Hepatocyte (in vitro differentiated cells): Measurements from ENCODE around the gene PRSS38. TPM values are rescaled to one million over a fixed set of nuclear protein-coding genes. Genes with fewer than 3 reads are reported as not detected.

ENCODE experiments used
- DNase-seq: peaks from one replicate; pipeline ENCODE4 v3.0.0-alpha.2; 2016; ENCODE audit warnings: low spot score
- H2AFZ ChIP-seq: fragments of 200-600 bp; sonication (generic); 2 replicates; pipeline ENCODE4 v1.6.0; 2016; ENCODE audit warnings: antibody characterized with exemption, mild to moderate bottlenecking
- H3K27ac ChIP-seq: fragments of 200-600 bp; sonication (generic); 2 replicates; pipeline ENCODE4 v1.5.1; 2016; ENCODE audit warnings: mild to moderate bottlenecking
- H3K27me3 ChIP-seq: fragments of 200-600 bp; sonication (generic); 2 replicates; pipeline ENCODE4 v1.6.1; 2016
- H3K36me3 ChIP-seq: fragments of 200-600 bp; sonication (generic); replicated peaks from 2 replicates; pipeline ENCODE4 v1.5.1; 2016; ENCODE audit warnings: low read depth; ENCODE audit not compliant: insufficient read depth
- H3K4me1 ChIP-seq: fragments of 200-600 bp; sonication (generic); 2 replicates; pipeline ENCODE4 v1.5.1; 2016; ENCODE audit warnings: mild to moderate bottlenecking, moderate library complexity; ENCODE audit not compliant: insufficient read depth
- H3K4me2 ChIP-seq: fragments of 200-600 bp; sonication (generic); 2 replicates; pipeline ENCODE4 v1.6.0; 2016
- H3K4me3 ChIP-seq: fragments of 200-600 bp; sonication (generic); 2 replicates; pipeline ENCODE4 v1.5.1; 2016; ENCODE audit warnings: mild to moderate bottlenecking
- H3K79me2 ChIP-seq: fragments of 200-600 bp; sonication (generic); 2 replicates; pipeline ENCODE4 v1.6.0; 2017; ENCODE audit warnings: mild to moderate bottlenecking
- H3K9me2 ChIP-seq: fragments of 200-600 bp; sonication (generic); replicated peaks from 2 replicates; pipeline ENCODE4 v1.6.0; 2017; ENCODE audit warnings: mild to moderate bottlenecking; ENCODE audit not compliant: insufficient read depth
- H3K9me3 ChIP-seq: fragments of 200-600 bp; sonication (generic); 2 replicates; pipeline ENCODE4 v1.5.1; 2016; ENCODE audit warnings: low read depth, mild to moderate bottlenecking
- H4K20me1 ChIP-seq: fragments of 200-600 bp; sonication (generic); 2 replicates; pipeline ENCODE4 v1.6.0; 2016; ENCODE audit warnings: mild to moderate bottlenecking; ENCODE audit not compliant: insufficient read depth, poor library complexity, severe bottlenecking
- CTCF ChIP-seq: fragments of 200-600 bp; sonication (generic); IDR thresholded peaks from 2 replicates; pipeline ENCODE4 v1.5.1; 2016; ENCODE audit warnings: antibody characterized with exemption, mild to moderate bottlenecking; ENCODE audit not compliant: poor library complexity
- EZH2 ChIP-seq: fragments of 200-600 bp; sonication (generic); IDR thresholded peaks from 2 replicates; pipeline ENCODE4 v1.6.1; 2016; ENCODE audit warnings: antibody characterized with exemption, mild to moderate bottlenecking, borderline replicate concordance
- EZH2phosphoT487 ChIP-seq: fragments of 200-600 bp; sonication (generic); IDR thresholded peaks from one replicate; pipeline ENCODE4 v1.6.1; 2018; ENCODE audit warnings: antibody characterized with exemption, mild to moderate bottlenecking, low read depth, moderate library complexity; ENCODE audit not compliant: unreplicated experiment, severe bottlenecking
- WGBS: methylation state at CpG from one replicate; pipeline ENCODE4 v1.1.6; 2016; ENCODE audit warnings: low lambda C conversion rate; ENCODE audit errors: missing lambda C conversion rate; 5-methylcytosine and 5-hydroxymethylcytosine counted together
- polyA plus RNA-seq: library from polyadenylated mRNA; unstranded; fragments of >200 nt; fragmentation: Nextera tagmentation; extraction: Ambion mirVana; gene quantifications from 2 replicates; pipeline ENCODE4 v1.2.1, GENCODE V29; 2016
- total RNA-seq: library from RNA; depleted of rRNA; stranded (reverse); fragments of >200 nt; gene quantifications from 2 replicates; pipeline ENCODE4 v1.2.3, GENCODE V29; 2014

Gene PRSS38
- total and polyA plus RNA-seq, 2 experiments from 2014 or later: not detected

GRCh38 chr1:227769047-227769935 lies 46.2 kb upstream of the PRSS38 start:
- peaks cover 16% of the 10 kb centered on the region for H4K20me1 ChIP-seq
- H3K4me2 ChIP-seq: no peak overlapping the region
- H3K79me2 ChIP-seq: peaks cover under 1% of the 10 kb centered on the region
- H3K27ac ChIP-seq: no peak overlapping the region
- H3K36me3 ChIP-seq: peaks cover 3% of the 10 kb centered on the region
- H3K27me3 ChIP-seq: no peaks in the 10 kb centered on the region
- DNase-seq: no peak
- H3K4me3 ChIP-seq: no peak overlapping the region
- H2AFZ ChIP-seq: no peak overlapping the region
- TF ChIP-seq EZH2 (no peak), EZH2phosphoT487 (no peak), CTCF (no peak)
- no peaks in the 10 kb centered on the region for H3K9me2 ChIP-seq
- WGBS: 83% methylated on average over 20 of the region's 20 CpGs
- no peaks in the 10 kb centered on the region for H3K4me1 ChIP-seq
- no peaks in the 10 kb centered on the region for H3K9me3 ChIP-seq

GRCh38 chr1:227769936-227770494 lies 45.5 kb upstream of the PRSS38 start:
- Histone ChIP-seq H3K9me3 (no peaks in the 10 kb centered on the region), H3K4me3 (no peak overlapping the region), H3K27ac (no peak overlapping the region), H3K79me2 (no peaks in the 10 kb centered on the region), H4K20me1 (peaks cover 12% of the 10 kb centered on the region), H3K36me3 (peaks cover 3% of the 10 kb centered on the region), H3K4me1 (no peaks in the 10 kb centered on the region), H3K9me2 (no peaks in the 10 kb centered on the region), H2AFZ (no peak overlapping the region), H3K4me2 (no peak overlapping the region), H3K27me3 (no peaks in the 10 kb centered on the region)
- WGBS: 92% methylated on average over 15 of the region's 15 CpGs
- DNase-seq: no peak
- TF ChIP-seq EZH2 (no peak), EZH2phosphoT487 (no peak), CTCF (no peak)

GRCh38 chr1:227770812-227771211 lies 44.7 kb upstream of the PRSS38 start:
- no peak overlapping the region for H2AFZ ChIP-seq
- no peak overlapping the region for H3K27ac ChIP-seq
- H3K27me3 ChIP-seq: no peaks in the 10 kb centered on the region
- H3K4me1 ChIP-seq: no peaks in the 10 kb centered on the region
- no peaks in the 10 kb centered on the region for H3K79me2 ChIP-seq
- no peak overlapping the region for H3K4me3 ChIP-seq
- TF ChIP-seq EZH2phosphoT487 (no peak), CTCF (no peak), EZH2 (no peak)
- WGBS: 94% methylated on average over 13 of the region's 13 CpGs
- peaks cover 3% of the 10 kb centered on the region for H3K36me3 ChIP-seq
- H3K4me2 ChIP-seq: no peak overlapping the region
- H3K9me3 ChIP-seq: no peaks in the 10 kb centered on the region
- peaks cover 7% of the 10 kb centered on the region for H4K20me1 ChIP-seq
- H3K9me2 ChIP-seq: no peaks in the 10 kb centered on the region
- DNase-seq: no peak
